Endometrial microvascular endothelial cells (primary cell): ENCODE data around the gene MTPN. TPM values are rescaled to one million over a fixed set of nuclear protein-coding genes. Genes with fewer than 3 reads are reported as not detected.

Source experiments
- in situ Hi-C: cut with HindIII; loops from 2 replicates; pipeline ENCODE4 v1.10.0; 2017; ENCODE audit warnings: low sequenced_read_pairs, low pct_unique_long_range_greater_than_20kb; ENCODE audit errors: inconsistent ontology term
- total RNA-seq: library from RNA; depleted of rRNA; stranded (reverse); fragments of >200 nt; gene quantifications from one replicate; pipeline ENCODE4 v1.2.3, GENCODE V29; 2015; ENCODE audit errors: inconsistent ontology term

MTPN gene
- total RNA-seq, 1 donor from 2014 or later: 191 TPM

DNA sequence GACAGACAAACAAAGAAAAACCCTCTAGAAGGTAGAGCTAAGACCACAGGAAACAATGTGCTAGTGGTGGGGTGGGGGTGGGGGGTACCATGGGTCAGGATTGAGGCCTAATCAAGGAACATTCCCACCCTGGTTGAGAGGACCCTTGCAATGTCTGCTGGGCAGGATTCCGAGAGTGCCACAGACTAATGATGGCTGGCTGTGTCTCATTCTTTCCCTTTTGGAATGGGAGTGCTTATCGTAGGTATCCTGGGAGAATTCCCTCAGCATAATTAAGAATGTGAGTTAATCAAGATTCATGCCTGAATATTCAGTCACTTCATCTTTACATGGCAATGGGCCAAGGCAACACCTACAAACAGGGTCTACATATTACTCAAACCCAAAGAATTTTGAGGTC lies 14.7 kb upstream of the MTPN start:
- in situ Hi-C loops: no loop called here

DNA sequence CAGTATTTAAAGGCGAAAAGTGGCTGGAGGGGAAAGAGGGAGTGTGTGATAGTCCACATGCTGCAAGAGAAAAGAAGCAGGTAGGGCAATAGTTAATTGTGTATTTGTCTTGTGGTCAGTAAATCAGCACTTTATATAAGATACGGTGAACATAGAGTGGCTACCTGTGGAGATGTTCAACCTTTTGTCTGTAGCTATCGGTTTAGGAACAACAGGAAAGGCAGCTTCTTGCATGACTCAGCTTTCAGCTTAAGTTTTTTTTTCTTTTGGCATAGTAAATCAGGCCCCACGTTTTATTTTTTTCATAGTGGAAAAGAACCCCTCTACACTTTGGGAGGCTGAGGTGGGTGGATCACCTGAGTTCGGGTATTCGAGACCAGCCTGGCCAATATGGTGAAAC lies 14.2 kb upstream of the MTPN start:
- in situ Hi-C loops: no loop called here

DNA sequence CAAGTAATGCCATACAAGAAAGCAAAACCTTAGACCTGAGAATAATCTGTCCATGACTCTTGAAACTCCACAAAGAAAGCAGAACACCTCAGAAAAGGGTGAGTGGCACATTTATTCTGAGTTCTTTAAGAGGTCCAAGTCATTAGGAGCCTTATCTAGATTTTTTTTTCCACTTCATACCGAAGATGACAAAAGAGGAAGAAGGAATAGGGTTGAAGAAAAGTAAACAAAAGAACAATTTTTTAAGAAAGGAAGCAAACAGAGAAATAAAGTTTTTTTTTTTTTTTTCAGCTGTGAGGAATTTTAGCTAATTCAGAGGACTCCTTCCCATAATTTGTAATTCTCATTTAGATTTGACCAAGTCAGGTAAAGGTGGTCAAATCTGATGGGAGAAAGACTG lies 13.1 kb upstream of the MTPN start:
- in situ Hi-C loops: no loop called here

DNA sequence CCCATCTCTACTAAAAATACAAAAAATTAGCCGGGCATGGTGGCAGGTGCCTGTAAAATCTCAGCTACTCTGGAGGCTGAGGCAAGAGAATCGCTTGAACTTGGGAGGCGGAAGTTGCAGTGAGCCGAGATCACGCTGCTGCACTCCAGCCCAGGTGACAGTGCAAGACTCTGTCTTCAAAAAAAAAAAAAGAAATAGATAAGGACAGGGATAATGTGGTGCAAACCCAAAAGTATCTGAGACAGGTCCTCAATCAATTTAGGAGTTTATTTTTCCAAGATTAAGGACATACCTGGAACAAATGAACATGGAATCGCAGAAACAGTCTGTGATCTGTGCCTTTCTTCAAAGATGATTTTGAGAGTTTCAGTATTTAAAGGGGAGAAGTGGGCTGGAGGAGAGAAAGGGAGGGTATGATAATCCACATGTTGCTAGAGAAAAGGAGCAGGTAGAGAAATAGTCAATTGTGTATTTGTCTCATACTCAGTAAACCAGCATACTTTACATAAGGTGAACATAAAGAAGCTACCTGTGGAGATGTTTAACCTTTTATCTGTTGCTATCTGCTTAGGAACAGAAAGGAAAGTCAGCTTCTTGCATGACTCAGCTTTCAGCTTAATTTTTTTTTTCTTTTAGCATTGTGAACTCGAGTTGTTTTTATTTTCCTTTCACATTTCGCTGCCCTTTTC lies 4.9 kb upstream of the MTPN start:
- in situ Hi-C loops: no loop called here

GRCh38 chr7:135980665-135981180 lies 3.6 kb upstream of the MTPN start:
- in situ Hi-C loops: no loop called here

GRCh38 chr7:135980012-135980551 lies 2.9 kb upstream of the MTPN start:
- in situ Hi-C loops: no loop called here

DNA sequence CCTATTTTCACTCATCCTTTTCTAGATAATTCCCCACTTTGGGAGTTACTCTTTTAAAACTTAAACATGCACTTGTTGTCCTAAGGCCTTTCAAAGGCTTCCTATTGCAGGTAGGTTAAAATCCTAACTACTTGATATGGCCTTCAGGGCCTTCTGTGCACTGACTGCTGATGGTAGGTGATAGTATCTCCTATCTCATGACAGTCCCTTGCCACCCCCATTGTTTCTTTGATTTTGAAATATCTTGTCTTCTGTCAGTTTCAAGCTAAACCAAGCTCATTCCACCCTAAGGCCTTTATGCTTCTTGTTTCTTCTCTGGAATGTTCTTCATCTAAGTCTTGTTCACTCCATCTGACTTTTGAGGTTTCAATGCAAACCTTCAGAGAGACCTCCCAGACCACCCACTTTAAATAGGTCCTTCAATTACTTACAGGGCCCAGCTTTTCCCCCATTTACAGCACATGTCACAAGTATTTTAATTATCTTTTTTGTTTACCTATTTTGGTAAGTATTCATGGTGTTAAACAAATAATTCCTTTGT lies 2.4 kb upstream of the MTPN start:
- in situ Hi-C loops: no loop called here

DNA sequence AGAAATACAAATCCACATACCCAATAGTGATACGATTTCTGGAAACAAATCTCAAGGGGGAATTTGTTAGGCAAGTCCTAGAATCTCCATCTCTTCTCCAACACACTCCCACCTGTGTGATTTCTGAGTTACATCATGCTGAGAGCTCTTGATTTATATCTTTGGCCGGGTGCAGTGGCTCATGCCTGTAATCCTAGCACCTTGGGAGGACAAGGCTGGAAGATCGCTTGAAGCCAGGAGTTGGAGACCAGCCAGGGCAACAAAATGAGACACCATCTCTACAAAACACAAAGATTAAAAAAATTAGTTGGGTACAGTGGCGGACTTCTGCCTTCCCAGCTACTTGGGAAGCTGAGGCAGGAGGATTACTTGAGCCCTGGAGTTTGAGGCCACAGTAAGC lies 1.5 kb upstream of the MTPN start:
- in situ Hi-C loops: no loop called here

GRCh38 chr7:135977742-135978066 lies 545 bp upstream of the MTPN start:
- in situ Hi-C loops: no loop called here

DNA sequence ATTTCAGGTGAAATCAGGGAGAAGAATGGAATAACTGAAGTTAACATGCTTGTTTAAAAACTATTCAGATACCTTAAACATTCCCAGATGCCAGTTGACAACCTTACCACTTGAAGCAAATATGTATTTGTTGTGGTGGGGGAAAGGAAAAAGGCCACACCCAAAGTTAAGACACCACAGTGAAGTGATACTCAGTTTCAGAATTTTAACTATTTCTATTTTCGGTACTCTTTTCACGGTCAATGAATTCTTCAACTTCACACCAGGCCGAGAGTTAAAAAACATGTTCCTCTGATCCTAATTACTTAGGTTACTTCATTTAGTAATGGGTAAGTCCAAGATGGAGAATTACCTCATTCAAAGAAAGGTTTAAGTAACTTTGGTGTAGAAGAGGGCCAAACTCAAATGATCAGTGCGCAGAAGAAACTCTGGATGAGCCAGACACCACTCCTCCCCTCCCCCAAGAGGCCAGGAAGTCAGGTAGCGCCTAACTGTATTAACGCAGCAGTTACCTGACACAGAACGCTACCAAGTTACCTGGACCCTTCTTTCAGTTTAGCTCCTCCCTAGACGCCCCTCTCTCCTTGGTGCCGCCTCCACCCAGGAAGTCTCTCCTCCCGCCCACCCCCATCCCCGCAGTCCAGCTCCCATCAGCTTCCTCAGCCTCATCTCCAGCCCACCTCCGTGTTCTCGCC lies 700 bp downstream of the MTPN start:
- in situ Hi-C loops: no loop called here

DNA sequence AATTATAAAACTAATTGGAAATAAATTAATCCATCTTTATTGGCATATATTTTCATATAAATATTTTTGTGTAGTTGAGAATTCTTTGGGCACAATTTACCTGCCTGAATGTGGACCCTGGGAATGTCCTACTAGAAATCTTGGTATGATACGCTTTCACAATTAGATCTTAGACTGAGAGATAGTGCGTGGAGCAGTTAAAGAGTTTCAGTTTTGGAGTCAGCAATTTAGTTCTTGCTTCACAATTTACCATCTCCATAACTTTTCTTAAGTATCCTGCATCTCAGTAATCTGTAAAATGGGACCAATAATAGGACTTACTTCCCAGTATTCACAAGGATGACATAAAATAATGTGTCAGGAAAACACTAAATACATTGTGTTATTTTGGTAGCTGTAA lies 2.0 kb downstream of the MTPN start:
- in situ Hi-C loops: no loop called here

DNA sequence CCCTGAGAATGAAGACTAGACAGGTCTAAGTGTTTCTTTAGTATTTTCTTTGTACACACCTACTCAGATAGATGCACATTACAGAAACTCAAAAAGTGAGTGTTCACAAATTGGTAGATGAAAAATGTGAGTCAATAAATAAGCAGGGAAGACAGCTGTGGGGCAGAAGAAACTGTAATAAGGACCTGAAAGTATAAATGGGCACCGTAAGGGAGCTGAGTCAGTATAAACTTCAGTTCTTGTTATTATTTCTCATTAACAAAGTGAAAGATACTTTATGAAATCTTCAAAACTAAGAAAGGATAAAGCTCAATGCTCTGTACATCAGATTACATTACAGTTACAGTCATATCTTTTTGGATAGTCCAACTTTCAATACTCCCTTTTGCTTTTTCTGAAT lies 2.5 kb downstream of the MTPN start:
- in situ Hi-C loops: no loop called here

GRCh38 chr7:135971366-135971725 lies 5.8 kb downstream of the MTPN start:
- in situ Hi-C loops: no loop called here

- in situ Hi-C loops: no loop called here
Measured at GRCh38 chr7:135970682-135971365, 6.3 kb downstream of the MTPN start.

DNA sequence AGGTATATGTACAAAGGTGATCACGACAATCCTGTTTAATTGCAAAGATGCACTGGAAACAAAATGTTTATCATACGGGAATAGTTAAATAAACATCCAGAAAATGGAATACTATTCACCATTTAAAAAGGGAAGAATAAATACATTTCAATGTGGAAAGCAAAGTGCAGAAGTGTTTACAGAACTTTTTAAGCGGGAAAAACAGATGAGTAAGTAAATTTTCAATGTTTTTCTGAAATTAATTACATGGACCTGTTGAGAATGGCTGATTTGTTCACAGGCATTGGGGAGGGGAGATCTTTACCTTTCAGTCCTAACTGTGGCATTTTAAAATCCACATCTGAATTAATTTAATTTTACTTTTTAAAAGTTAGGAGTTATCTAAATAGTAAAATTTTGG lies 7.1 kb downstream of the MTPN start:
- in situ Hi-C loops: no loop called here

- in situ Hi-C loops: loop anchor here (10.0 kb wide), 1 partner anchor 272 kb away; no protein-coding TSS in a partner anchor
Measured at GRCh38 chr7:135966341-135967043, 10.7 kb downstream of the MTPN start.

DNA sequence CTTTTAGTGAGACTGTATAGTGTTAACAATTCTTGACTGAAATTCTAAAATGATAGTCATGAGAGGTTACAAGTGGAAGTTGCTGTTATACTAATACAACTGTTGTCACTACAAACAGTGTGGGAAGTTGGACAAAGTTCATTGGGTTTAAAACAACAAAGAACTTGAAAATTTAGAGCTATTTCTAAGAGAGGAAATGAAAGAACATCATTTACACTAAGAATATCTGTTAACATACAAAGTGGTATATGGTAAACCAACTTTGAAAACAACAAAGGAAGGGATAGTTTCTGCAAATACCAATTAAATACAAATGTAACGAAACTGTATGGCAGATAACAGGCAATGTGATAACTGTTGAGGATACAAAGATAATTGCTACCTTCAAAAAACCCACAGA lies 11.6 kb downstream of the MTPN start:
- in situ Hi-C loops: loop anchor here (10.0 kb wide), 1 partner anchor 271 kb away; no protein-coding TSS in a partner anchor

- in situ Hi-C loops: loop anchor here (10.0 kb wide), 1 partner anchor 270 kb away; no protein-coding TSS in a partner anchor
Measured at GRCh38 chr7:135964791-135965190, 12.4 kb downstream of the MTPN start.

DNA sequence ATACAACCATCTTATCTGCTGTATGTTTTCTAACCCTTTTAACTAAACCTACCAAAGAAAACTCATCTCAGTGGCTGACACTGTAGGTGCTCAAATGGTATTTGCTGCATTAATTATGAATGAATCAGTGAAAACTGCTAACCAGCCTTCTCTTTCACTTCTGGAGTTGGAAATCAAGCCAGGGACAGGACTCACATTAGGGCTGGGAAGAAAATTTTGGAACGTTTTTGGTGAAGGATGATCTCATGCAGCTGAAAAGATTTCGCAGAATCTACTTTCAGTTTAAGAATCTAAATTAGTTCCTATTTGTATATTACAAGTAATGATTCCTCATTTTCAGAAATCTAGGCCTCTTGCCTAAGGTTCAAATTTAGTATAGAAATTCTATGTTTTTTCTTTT lies 12.9 kb downstream of the MTPN start:
- in situ Hi-C loops: loop anchor here (10.0 kb wide), 1 partner anchor 269 kb away; no protein-coding TSS in a partner anchor
